ENCODE data around the gene RXFP2.

RXFP2 gene

DNA sequence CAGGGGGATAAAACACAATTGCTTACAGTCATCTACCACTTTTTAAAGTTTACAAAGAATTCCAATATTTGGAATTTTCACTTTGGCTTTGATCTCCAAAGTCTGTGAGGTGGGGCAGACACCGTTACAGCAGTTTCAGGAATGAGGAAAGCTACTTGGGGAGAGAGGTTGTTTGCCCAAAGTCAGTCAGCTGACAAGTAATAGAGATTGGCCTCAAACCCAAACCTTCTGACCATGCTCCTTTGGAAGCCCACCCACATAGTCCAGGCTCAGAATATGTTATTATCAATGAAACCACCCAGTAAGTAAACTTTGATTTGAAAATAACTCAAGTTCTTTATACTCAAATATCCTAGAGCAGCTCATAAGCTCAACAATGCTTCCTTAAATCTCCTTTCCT, 29.0 kb downstream of the RXFP2 start:
- DNase-seq (ENCODE audit: low spot score): no peak

DNA sequence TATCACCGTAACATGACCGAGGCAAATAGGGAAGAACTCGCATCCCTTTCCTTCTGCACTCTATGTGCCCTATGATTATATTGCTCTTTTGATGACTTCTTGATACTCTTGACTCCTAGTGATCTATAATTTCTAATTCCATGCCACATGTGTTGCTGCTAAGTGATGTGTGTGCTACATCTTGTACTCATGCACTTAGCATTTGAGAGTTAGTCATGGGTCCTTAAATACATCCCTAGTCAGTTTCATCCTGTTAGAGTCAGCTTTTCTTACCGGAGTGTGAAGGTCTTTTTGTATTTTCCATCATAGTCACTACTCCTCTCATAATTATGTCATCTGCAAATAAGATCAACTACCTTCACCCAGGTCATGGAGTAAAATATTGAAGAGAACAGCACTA, 30.2 kb downstream of the RXFP2 start:
- no peak for DNase-seq (ENCODE audit: low spot score)

DNA sequence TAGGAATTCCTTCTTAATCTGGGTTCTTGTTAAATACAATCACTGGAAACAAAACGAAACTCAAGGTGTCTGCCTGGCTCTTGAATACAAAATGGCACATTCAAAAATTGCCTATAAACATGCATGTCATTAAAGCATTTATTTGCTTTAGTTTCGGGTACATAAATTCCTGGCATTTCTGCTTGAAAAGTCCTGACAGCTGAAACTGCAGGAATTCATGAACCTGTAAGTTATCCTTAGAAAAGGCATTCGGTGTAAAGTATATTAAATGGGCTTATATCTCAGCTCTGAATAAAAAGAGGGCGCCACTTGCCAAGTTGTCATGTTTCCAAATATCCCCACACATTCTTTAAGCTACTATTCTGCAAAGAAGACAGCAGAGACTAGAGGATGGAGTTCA, 32.9 kb downstream of the RXFP2 start:
- DNase-seq (ENCODE audit: low spot score): no peak

DNA sequence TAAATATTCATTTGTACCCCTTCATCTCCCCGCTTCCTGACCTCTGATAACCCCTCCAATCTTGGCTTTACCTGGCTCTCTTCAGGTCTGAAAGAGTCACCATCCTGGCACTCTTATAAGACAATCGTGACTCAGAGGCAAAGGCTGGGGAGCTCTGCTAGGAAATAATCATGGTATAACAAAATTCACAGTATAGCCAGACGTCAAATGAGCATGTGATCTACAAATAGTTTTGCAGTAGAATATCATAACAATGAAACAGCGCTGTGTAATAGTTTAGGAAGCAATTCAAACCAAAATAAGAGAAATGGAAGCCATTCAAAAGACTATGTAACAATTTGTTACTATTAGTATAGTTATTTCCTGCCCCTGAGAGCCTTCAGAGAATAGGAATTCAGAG, 34.2 kb downstream of the RXFP2 start:
- DNase-seq (ENCODE audit: low spot score): no peak

DNA sequence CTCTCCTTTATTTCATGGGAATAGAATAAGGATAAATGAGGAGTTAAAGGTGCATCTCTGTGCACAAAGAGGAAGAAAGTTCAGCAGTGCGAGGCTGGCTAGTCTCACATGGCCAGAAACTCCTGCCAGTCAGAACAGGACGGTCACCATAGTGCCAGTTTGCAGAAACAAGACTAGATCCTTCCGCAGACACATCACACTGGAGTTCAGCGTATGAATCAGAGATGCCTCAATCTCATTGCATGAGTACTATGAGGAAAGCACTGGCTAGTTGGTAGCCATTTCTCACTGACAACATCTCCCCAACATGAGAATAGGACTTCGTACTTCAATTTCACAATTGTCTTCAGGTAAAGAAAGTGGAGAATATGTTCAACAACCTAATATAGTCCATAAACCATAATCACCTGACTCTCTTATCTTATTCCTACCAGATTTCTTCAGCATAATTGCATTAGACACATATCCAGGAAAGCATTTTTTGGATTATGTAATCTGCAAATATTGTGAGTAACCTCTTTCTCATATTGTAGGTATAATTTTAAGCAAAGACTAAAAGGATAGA, 34.9 kb downstream of the RXFP2 start:
- DNase-seq (ENCODE audit: low spot score): no peak

DNA sequence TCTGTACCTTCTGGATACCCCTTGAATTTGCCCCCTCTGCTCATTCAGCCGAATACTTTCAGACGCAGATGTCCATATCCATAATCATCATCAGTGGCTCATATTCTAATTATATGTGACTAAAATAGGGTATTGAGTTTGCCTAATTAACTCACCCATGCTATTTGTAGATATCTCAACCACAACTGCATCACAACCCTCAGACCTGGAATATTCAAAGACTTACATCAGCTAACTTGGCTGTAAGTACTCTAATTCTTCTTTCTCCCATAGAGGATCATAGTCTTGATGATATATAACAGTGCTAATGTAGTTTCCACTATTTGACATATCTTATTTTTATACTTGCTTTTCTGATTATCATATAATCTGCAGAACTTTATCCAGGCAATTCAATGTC, 35.8 kb downstream of the RXFP2 start:
- DNase-seq (ENCODE audit: low spot score): no peak

DNA sequence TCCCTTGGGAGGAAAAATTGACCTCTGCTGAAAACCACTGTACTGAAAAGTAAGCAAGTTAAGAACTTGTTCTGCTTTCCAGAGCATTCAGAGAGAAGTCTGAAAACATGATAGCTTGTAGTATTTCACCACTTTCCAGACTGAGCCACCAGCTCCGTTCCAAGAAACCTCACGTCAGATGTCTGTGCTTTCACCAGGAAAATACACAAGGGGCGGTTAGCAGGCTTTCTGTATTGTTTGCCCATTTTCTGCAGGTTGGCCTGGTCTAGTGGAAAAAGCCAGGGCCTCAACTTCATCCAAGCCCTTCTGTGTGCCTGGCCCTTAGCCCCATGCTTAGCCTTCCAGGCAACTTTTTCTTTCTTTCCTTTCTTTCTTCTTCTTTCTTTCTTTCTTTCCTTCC, 36.4 kb downstream of the RXFP2 start:
- peak; percentile 4 for DNase-seq (ENCODE audit: low spot score)

DNA sequence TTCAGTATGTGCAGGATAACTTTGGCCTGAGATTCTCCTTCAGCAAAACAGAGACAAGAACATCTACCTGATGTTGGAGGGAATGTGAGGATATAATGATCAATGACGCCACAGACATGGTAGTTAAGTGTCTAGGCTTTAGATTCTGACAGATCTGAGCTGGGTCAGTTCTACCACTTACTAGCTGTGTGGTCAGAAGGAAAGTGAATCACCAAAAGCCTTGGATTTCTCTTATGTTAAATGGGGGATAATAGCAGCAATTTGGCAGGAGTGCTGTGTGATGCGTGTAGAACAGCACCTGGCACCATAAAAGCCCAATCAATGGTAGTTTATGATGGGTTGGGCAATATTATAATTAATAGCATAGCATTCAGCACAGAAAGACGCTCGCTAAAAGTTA, 41.7 kb downstream of the RXFP2 start:
- DNase-seq (ENCODE audit: low spot score): no peak

DNA sequence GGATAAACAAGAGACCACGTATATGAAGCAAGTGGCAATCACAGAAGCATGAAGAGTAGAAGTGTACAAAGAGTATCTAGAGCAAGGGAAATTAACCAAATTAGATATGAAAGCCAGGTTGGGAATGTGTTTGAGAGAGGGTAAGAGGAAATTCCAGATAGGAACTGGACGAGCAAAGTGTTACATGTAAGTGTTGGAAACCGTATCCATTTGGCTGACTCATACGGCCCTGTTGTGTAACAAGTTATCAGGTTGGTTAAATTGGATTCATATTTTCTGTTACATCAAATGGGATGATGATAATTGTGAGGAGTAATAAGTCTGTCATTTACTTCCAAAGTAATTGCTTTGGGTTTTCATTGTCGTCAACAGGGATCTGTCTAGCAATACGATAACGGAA, 46.7 kb downstream of the RXFP2 start:
- DNase-seq (ENCODE audit: low spot score): no peak

DNA sequence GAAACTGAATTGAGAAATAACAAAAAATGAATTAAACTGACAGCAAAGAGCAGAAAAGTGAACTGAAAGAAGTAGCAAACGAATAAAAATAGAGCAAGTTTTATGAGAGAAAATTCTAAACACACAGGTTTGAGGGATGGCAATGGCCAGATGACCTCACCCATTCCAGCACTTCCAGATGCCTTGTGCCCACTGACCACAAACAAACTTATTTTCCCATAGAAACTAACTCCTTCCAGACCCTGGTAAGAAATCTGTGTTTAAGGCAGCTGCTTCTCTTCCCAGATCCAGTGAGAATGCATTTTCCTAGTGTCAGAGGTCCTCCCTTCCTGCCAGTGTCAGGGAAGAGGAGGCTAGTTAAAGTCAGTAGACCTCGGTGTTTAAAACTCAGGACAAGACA, 51.7 kb downstream of the RXFP2 start:
- DNase-seq (ENCODE audit: low spot score): no peak

DNA sequence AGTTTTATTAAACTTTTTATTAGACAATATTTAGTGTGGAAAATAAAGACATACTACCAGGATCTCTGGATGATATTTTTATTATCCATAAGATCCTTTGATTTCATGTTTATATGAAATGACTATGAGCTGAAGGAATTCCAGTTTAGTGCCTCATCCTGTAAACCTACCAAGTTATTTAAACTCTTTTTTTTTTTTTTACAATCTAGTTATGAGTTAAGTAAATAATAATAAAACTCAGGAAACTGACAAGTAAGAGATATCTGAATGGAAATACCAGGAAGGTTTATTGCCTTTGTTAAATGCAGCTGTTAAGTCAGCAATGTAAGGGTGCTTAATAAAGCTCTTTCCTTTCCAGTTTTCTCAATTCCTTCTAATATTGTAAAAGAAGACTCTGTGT, 53.9 kb downstream of the RXFP2 start:
- no peak for DNase-seq (ENCODE audit: low spot score)

DNA sequence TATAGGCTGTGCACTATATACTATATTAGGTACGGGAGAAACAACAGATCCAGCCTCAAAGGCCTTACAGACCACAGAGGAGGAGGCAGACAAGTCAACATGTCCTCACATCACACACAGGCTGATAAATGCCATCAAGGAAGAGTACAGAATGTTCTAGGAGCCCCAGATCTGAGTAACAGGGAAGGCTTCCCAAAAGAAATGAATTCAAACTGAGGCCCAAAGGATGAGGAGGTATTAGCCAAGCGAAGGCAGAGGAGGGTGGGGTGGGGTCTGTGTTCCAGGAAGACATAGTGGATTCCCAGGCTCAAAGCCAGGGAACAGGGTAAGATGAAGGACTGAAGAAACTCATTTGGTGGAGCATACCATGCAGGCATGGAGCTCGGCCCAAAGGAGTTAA, 55.1 kb downstream of the RXFP2 start:
- no peak for DNase-seq (ENCODE audit: low spot score)

DNA sequence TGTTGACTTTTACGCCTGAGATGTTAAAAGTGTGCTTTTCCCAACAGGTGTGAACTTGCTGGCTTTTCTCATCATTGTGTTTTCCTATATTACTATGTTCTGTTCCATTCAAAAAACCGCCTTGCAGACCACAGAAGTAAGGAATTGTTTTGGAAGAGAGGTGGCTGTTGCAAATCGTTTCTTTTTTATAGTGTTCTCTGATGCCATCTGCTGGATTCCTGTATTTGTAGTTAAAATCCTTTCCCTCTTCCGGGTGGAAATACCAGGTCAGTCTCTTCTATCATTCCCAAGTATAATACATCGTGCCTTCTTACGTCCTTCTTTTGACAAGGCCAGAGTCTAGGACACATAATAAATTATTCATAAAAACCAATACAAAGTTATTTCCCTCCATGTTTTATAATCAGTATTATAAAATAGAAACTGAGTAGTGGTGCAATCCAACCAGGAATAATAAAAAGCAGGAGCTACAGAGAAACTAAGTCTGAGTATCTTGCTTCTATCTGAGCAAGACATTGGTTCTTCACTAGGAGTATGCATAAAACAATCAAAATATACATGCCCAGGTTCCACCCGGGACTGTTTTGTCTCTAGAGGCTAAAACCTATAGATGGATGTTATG, 57.9 kb downstream of the RXFP2 start:
- peak; percentile 25 for DNase-seq (ENCODE audit: low spot score)

DNA sequence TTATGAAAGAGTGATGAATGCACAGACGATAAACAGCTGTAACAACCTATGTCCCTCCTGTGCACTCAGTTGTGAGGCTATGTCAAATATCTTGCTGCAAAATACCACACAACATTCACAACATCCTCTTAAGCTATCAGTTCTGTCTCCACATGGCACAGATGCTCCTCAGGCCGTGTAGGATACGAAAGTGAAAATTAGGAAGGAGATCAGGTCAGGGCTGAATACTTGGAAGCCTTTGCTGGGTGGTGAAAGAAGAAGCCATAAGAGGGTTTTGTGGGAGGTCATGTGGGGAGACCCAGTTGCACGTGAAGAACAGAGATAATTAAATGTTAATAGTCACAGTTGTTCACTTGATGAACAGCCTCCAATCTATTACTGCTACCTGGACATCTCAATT, 58.9 kb downstream of the RXFP2 start:
- DNase-seq (ENCODE audit: low spot score): no peak

DNA sequence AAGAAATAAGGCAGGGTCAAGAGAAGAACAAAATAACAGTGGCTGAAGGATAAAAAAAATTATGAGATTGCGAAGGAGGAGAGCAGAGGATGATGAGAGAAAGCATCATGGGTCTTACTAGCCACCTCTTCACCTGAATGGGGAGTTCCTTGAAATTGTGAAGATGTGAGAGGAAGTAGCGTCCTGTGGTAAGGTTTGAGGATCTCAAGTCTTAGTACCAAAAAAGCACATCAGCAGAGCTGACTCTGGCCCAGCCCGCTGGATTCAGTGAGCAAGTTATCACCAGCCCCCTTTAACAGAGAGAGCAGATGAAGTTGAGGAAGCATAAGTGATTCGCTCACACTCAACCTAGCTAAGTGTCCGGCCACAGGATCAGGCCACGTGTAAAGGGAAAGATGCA, 61.8 kb downstream of the RXFP2 start:
- DNase-seq (ENCODE audit: low spot score): no peak

DNA sequence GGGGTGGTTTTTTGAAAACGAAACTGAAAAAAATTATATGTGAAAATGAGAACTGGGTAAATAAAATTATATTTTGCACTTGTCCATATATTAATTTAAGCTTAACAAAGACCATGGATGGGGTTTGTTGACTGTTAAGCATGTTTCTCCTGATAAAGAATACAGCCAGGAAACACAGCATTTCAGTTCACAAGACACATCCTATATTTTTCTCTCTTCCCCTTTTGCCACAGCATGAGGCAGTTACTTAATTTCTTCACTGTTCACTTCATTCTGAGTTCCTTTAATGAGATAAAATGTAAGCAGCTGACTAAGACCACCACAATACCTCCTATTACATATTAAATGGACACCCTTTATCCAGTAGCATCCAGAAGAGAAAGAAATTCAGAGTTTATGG, 64.0 kb downstream of the RXFP2 start:
- no peak for DNase-seq (ENCODE audit: low spot score)

DNA sequence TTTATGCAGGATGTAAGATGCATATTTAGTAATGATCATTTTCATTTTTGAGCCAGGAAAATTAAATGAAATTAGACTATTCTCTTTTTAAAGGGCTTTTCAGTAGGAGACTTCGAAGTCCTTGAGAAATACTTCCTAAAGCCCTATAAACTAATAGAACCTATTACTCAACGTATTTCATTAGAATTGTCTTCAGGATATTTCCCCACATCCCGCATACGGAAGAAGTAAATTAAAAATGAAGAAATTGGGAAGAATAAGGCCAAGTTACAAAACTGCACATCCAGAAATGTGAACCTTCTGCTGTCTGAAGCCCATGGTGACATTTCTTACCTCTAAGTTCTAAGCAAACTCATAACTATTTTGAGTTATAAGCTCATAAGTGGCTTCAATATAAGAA, 66.5 kb downstream of the RXFP2 start:
- DNase-seq (ENCODE audit: low spot score): no peak

DNA sequence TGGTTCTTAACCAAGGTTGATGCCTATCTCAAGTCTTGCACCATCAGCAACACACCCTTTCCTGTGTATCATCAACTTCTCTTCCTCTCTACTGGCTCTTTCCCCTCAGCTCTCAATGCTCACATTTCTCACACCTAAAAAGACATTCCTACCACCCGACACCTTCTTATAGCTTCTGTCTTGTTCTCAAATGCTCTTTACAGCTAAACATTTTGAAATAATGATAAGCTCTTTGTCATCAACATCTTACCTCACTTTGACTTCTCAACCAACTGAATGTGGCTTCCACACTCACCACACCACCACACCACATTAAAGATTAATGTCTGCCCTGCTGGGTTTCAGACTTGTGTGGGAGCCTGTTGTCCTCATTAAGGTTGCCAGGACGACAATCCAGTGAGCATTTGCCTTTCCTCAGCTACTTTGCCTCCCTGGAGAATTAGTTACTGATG, 67.8 kb downstream of the RXFP2 start:
- DNase-seq (ENCODE audit: low spot score): no peak

DNA sequence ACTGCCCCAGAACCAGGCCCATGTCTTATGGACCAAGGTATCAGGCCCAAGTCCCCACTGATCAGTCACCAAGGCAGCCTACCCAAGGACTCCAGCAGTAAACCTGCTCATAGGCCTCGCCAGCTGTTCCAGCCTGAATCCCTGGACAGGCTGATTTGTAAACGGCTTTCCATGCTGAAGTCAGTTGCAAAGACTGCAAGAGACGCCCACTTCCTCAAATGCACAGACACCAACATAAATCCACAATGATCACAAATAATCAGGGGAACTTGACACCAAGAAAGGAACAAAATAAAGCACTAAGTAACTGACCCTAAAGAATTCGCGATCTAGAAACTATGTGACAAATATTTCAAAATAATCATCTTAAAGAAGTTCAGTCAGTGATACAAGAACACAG, 75.2 kb downstream of the RXFP2 start:
- DNase-seq (ENCODE audit: low spot score): no peak

DNA sequence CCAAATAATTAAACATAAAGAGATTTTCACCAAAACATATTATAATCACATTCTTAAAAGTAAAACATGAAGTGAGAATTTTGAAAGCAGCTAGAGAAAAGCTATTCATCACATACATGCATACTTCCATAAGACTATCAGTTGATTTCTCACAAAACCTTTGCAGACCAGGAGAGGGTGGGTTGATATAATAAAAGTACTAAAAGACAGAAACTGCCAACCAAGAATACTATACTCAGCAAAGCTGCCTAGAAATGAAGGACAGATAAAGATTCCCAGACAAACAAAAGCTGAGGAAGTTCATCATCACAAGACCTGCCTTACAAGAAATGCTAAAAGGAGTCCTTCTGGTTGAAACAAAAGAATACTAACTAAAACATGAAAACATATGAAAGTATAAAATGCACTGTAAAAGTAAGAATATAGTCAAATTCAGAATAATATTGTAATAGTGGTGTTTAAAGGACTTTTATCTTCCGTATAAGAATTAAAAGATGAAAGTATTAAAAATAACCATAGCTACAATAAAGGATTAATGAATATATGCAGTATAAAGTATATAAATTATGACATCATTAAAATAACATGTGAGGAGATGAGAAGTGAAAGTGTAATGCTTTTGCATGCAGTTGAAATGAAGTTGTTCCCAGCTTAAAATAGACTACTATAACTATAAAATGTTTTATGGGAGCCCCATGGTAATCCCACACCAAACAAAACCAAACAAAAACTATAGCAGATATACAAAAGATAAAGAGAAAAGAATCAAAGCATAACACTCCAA, 76.2 kb downstream of the RXFP2 start:
- no peak for DNase-seq (ENCODE audit: low spot score)

DNA sequence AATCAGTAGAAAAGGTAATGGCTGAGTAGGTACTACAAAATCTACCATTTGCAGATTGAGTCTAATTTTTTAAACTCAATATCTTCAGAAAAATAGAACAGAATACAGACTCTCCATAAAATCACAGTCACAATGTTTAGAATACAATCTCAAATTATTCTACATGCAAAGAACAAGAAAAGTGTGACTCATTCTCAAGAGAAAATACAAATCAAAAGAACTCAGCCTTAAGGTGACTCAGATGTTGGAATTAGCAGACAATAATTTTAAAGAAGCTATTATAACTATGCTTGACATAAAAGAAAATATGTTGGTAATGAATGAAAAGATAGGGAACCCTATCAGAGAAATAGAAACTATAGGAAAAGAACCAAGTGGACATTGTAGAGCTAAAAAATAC, 78.9 kb downstream of the RXFP2 start:
- DNase-seq (ENCODE audit: low spot score): no peak

DNA sequence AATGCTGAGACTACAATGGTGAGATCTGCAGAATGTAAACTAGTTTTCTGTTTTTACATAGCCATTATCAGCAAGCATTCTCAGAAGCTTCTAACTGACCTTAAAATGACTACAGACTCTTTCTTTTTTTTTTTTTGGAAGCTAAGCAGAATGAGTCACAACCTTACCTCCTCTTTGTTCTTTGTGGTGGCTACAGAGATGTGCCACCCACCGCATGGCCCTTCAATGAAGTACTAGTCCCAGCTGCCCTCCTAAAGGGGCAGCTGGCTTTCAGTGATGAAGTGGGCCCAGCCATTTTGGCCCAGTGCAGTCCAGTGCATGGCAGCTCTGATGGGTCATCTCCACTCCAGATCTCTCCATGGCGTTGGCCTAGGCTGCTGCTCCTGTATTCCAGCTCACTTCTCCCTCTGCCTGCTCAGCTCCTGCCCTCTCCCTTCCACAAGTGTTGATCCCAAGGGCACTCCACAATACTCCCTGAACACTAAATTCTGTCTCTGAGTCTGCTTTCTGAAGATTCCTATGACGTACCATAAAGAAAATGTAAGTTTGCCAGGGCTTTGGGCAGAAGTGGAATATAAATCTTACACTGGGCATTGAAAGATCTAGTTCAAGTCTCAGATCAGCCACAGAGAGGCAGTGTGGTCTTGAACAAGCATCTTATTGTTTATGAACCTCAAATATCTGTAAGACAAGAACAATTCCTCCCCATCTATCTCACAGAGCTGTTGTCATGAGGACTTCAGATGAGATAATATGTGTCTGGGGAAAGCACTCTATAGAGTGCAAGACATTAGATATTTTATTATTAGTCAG, 85.6 kb downstream of the RXFP2 start:
- peak; percentile 45 for DNase-seq (ENCODE audit: low spot score)

DNA sequence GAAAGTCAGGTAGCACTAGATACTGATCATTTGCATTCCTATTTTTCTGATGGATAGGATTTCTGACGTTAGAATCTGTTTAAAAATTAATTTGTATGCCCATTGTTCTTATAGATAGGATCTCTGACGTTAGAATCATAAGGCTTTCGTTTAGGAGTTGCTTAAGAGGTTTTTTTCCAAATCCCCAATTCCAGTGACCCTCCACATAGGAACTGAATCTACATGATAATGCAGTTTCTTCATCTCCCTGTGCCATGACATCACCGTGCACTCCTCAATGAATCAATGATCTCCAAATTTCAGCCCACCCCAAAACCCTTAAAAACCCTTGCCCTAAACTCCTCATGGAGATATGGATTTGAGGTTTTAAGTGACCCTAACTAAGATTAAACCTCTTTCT, 87.2 kb downstream of the RXFP2 start:
- no peak for DNase-seq (ENCODE audit: low spot score)
